HG03039 (cell line): ENCODE measurements around the gene SCTR.

Experiments used
- ATAC-seq: cut with Tn5 transposase; IDR thresholded peaks from one replicate; pipeline ENCODE4 v1.9.1; 2021; ENCODE audit warnings: mild to moderate bottlenecking, moderate library complexity; ENCODE audit not compliant: unreplicated experiment

Gene SCTR

GRCh38 chr2:119488245-119489214, 35.8 kb downstream of the SCTR start:
- no peak for ATAC-seq

- ATAC-seq, result no peak
These were observed 36.6 kb downstream of the SCTR start for GRCh38 chr2:119487434-119488244.

- no peak for ATAC-seq
These were observed 37.4 kb downstream of the SCTR start for GRCh38 chr2:119486886-119487285.

GRCh38 chr2:119486196-119486827, 38.0 kb downstream of the SCTR start:
- ATAC-seq, result no peak

- ATAC-seq, result no peak
These were observed 38.8 kb downstream of the SCTR start for GRCh38 chr2:119485336-119486110.

- no peak for ATAC-seq
These were observed 39.4 kb downstream of the SCTR start for GRCh38 chr2:119484834-119485233.

GRCh38 chr2:119483896-119484718, 40.2 kb downstream of the SCTR start:
- ATAC-seq, result no peak

- no peak for ATAC-seq
These were observed 40.9 kb downstream of the SCTR start for GRCh38 chr2:119483395-119483753.

GRCh38 chr2:119482481-119483394, 41.5 kb downstream of the SCTR start:
- ATAC-seq, result no peak

GRCh38 chr2:119481501-119482455, 42.5 kb downstream of the SCTR start:
- no peak for ATAC-seq

GRCh38 chr2:119480718-119481142, 43.6 kb downstream of the SCTR start:
- ATAC-seq, result no peak

GRCh38 chr2:119480184-119480583, 44.1 kb downstream of the SCTR start:
- ATAC-seq, result no peak

GRCh38 chr2:119478978-119479295, 45.3 kb downstream of the SCTR start:
- no peak for ATAC-seq

- ATAC-seq, result no peak
These were observed 45.9 kb downstream of the SCTR start for GRCh38 chr2:119478188-119478977.

GRCh38 chr2:119477113-119477505, 47.2 kb downstream of the SCTR start:
- ATAC-seq, result no peak

GRCh38 chr2:119476301-119477112, 47.8 kb downstream of the SCTR start:
- peak; percentile 66 for ATAC-seq
